AG08395 (cell line): ENCODE measurements around the gene KLHL35.

Experiments used
- DNase-seq: peaks from one replicate; pipeline ENCODE4 v3.0.0; 2012; ENCODE audit warnings: mixed read lengths, low spot score

The KLHL35 gene

GRCh38 chr11:75468534-75469340 lies 35.7 kb upstream of the KLHL35 start:
- peak; percentile 17 for DNase-seq

- DNase-seq: no peak
Measured at GRCh38 chr11:75467881-75468280, 34.9 kb upstream of the KLHL35 start.

- no peak for DNase-seq
Measured at GRCh38 chr11:75467311-75467710, 34.3 kb upstream of the KLHL35 start.

GRCh38 chr11:75465701-75466531 lies 32.9 kb upstream of the KLHL35 start:
- DNase-seq: peak; percentile 72

- DNase-seq: no peak
Measured at GRCh38 chr11:75463106-75463774, 30.2 kb upstream of the KLHL35 start.

GRCh38 chr11:75462117-75462653 lies 29.2 kb upstream of the KLHL35 start:
- no peak for DNase-seq

- DNase-seq: peak; percentile 40
Measured at GRCh38 chr11:75461151-75461550, 28.1 kb upstream of the KLHL35 start.

GRCh38 chr11:75456596-75457183 lies 23.7 kb upstream of the KLHL35 start:
- no peak for DNase-seq

- DNase-seq: no peak
Measured at GRCh38 chr11:75454987-75455386, 22.0 kb upstream of the KLHL35 start.

- peak; percentile 80 for DNase-seq
Measured at GRCh38 chr11:75453916-75454655, 21.1 kb upstream of the KLHL35 start.

- DNase-seq: no peak
Measured at GRCh38 chr11:75450826-75451821, 18.1 kb upstream of the KLHL35 start.

GRCh38 chr11:75450236-75450635 lies 17.2 kb upstream of the KLHL35 start:
- no peak for DNase-seq

GRCh38 chr11:75449776-75450175 lies 16.8 kb upstream of the KLHL35 start:
- DNase-seq: no peak

- DNase-seq: no peak
Measured at GRCh38 chr11:75449271-75449670, 16.3 kb upstream of the KLHL35 start.

GRCh38 chr11:75447415-75447814 lies 14.4 kb upstream of the KLHL35 start:
- DNase-seq: no peak

- peak; percentile 75 for DNase-seq
Measured at GRCh38 chr11:75445315-75445953, 12.4 kb upstream of the KLHL35 start.

GRCh38 chr11:75443043-75443442 lies 10.0 kb upstream of the KLHL35 start:
- DNase-seq: no peak

GRCh38 chr11:75442161-75442885 lies 9.3 kb upstream of the KLHL35 start:
- no peak for DNase-seq

- no peak for DNase-seq
Measured at GRCh38 chr11:75441804-75442132, 8.8 kb upstream of the KLHL35 start.
